Activated T-cell treated with anti-CD3 and anti-CD28 coated beads, Interleukin-2, amount 50 U/mL, for 48 hours (primary cell): ENCODE measurements around the gene CD68.

Experiments
- DNase-seq, 2 experiments: peaks; one replicate each; pipeline ENCODE4 v3.0.0-alpha.2; 2020

CD68 gene, protein sequence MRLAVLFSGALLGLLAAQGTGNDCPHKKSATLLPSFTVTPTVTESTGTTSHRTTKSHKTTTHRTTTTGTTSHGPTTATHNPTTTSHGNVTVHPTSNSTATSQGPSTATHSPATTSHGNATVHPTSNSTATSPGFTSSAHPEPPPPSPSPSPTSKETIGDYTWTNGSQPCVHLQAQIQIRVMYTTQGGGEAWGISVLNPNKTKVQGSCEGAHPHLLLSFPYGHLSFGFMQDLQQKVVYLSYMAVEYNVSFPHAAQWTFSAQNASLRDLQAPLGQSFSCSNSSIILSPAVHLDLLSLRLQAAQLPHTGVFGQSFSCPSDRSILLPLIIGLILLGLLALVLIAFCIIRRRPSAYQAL

GRCh38 chr17:7579001-7579833 is at the start of gene CD68:
Gene CD68 (plus strand): TSS chr17:7579638. CDS start chr17:7579678, 40 bp downstream.
- DNase-seq: peak; percentile 83 to 86

- no peak for DNase-seq
Observed at GRCh38 chr17:7530023-7530900, 49.2 kb upstream of the CD68 start.

- DNase-seq: no peak
Observed at GRCh38 chr17:7538050-7538449, 41.4 kb upstream of the CD68 start.

- DNase-seq: no peak
Observed at GRCh38 chr17:7538891-7539545, 40.4 kb upstream of the CD68 start.

GRCh38 chr17:7541074-7541621 is 38.3 kb upstream of the CD68 start:
- DNase-seq: no peak

DNA sequence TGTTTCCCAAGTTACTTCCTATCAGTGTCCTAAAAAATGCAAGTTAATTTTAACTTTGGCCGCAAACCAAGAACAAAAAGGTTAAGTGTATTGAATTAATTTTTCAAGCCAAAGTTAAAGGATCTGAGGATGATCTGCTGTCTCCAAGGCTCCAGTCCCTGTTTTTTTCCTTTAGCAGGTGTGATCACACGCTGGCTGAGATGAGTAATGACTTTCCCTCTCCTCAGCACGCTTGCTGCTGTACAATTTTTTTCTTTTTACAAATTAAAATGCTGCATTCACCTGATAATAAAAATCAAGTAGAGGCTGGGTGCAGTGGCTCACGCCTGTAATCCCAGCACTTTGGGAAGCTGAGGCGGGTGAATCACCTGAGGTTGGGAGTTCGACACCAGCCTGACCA is 34.5 kb upstream of the CD68 start:
- no peak for DNase-seq

GRCh38 chr17:7548585-7549400 is 30.6 kb upstream of the CD68 start, which contains the start of gene TNFSF12:
Gene TNFSF12 (plus strand): TSS chr17:7549058. CDS start chr17:7549154, 96 bp downstream.
- peak; percentile 59 to 71 for DNase-seq

- DNase-seq: peak in 1 of 2 experiments; percentile 66
Observed at GRCh38 chr17:7549401-7550055, 29.9 kb upstream of the CD68 start.

DNA sequence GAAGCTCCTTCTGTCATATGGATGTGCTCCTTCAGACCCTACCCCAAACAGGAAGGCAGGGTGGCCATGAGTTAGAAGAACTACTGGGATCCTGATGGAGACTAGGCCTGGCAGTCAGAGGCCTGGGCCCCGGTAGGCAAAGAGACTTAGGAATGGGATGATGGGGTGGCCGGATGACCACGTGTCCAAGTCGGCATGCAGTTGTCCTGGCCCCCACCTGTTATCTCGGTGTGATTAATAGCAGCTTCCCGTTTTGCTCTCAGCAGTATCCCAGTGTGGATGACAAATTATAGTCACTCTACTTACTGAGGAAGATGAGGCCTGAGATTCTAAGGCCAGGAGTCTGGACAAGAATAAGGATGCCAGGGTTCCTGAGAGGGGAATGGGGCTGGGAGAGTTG is 29.1 kb upstream of the CD68 start:
- DNase-seq: no peak

DNA sequence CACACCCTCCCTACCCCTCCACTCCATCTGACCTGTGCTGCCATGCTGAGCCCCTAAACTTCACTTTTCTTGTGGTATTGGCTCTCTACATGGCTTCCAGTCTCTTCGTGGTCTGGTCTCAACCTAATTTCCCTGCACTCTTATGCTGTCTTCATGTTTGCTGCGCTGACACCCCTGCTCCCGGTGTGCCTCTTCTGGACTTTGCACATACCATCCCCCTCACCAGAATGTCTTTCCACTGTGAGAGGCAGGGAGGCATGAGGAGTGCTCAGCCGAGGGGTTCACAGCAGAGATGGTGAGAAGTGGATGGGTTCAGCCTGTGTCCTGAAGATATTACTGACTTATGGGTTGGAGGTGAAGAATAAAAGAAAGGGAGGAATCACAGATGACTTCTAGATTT is 28.0 kb upstream of the CD68 start:
- DNase-seq: peak in 1 of 2 experiments; percentile 24

- DNase-seq: peak; percentile 53
Observed at GRCh38 chr17:7552621-7553051, 26.8 kb upstream of the CD68 start.

DNA sequence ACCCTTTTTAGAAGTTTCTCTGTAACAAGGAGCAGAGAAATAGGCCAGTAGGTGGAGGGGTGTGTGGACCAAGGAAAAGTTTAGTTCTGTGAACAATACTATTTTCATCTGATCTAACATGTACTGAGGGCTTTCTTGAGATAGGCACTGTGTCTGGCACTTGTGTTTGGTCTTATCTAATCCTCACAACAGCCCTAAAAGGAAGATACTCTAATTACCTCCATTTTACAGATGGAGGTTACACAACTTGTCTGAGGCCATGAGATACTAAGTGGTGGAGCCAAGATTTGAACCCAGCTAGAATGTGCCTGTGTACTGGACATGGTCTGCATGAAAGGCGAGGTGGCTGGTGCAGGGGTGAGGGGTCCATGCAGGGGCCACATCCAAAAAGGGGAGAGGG is 26.1 kb upstream of the CD68 start:
- no peak for DNase-seq

- no peak for DNase-seq
Observed at GRCh38 chr17:7555320-7555948, 24.0 kb upstream of the CD68 start.

- no peak for DNase-seq
Observed at GRCh38 chr17:7556627-7557026, 22.8 kb upstream of the CD68 start.

- DNase-seq: peak in 1 of 2 experiments; percentile 16
Observed at GRCh38 chr17:7557147-7557764, 22.2 kb upstream of the CD68 start.

DNA sequence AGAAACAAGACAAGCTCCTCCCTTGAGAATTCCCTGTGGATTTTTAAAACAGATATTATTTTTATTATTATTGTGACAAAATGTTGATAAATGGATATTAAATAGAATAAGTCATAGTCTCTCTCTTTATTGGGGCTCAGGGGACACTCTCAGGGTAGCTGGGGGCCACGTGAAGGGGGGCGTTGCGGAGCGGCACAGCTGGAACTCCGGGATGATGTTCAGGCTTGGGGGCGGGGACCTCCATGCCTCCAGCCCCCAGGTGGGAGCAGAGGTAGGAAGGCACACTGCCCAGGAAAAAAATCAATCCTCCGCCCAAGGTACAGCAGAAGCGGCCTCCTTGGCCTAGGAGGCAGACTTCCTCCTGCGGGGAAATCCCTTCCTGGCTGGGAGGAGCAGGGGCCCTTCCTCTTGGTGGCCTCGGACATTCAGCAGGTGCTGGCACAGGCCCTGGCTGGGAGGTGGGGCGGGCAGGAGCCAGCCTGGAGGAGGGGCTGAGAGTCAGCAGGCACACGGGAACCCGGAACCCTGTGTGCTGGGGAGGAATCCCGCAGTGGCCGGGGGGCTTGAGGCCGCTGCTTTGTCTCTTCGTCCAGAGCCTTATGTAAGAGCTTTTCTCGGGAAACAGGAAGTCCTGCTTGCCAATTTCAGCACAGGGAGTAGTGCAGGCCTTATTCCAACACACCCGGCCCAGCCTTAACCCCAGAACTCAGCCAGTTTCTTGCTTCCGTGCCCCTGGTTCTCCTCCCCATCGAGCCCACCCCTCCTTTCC is 21.5 kb upstream of the CD68 start:
- peak in 1 of 2 experiments; percentile 38 for DNase-seq

DNA sequence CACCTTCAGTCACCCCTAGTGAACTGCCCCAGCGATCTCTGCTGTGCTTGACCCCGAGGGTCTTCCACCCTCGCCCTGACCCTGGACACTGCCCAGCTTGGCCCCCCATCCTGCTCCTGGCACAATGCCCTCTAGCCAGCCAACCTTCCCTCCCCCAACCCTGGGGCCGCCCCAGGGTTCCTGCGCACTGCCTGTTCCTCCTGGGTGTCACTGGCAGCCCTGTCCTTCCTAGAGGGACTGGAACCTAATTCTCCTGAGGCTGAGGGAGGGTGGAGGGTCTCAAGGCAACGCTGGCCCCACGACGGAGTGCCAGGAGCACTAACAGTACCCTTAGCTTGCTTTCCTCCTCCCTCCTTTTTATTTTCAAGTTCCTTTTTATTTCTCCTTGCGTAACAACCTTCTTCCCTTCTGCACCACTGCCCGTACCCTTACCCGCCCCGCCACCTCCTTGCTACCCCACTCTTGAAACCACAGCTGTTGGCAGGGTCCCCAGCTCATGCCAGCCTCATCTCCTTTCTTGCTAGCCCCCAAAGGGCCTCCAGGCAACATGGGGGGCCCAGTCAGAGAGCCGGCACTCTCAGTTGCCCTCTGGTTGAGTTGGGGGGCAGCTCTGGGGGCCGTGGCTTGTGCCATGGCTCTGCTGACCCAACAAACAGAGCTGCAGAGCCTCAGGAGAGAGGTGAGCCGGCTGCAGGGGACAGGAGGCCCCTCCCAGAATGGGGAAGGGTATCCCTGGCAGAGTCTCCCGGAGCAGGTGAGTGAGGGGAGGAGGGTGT is 20.7 kb upstream of the CD68 start, which contains the start of gene TNFSF13:
Gene TNFSF13, plus strand, starts transcription at position 207 of the 776 bp plus-strand sequence. Its CDS starts 290 bp downstream, at position 497.
- DNase-seq: no peak
